OCI-LY3 (cell line): Measurements from ENCODE around the gene TESMIN.

ENCODE experiments used
- CTCF ChIP-seq: fragments of 200-600, 300-600 bp; sonication (generic); IDR thresholded peaks from 2 replicates; pipeline ENCODE4 v1.5.1; 2014; ENCODE audit warnings: antibody characterized with exemption, low read length, low read depth
- EZH2phosphoT487 ChIP-seq: fragments of 200-600 bp; shearing (Covaris generic); IDR thresholded peaks from 2 replicates; pipeline ENCODE4 v1.6.1; 2018; ENCODE audit warnings: antibody characterized with exemption, mixed run types, low read depth

DNA sequence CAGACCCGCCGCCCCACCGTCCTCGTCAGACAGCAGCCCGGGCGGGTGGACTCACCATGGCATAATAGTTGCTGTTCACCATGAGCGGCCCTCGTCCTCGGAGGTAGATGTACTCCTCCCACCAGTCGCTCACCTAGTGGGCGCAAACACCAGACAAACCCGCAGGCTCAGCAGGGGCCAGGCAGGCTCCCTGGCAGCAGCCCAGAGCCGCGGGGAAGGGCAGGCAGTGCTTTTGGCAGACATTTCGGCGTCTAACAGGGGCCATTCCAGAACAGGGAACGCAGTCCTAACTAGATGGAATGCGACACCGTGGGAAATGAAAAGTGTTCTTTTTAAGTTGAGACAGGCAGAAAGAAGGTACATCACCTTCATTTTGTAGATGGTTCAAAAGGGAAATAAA, 45.5 kb upstream of the TESMIN start:
- no peak for TF ChIP-seq CTCF
- no peak for TF ChIP-seq EZH2phosphoT487
